ENCODE measurements around the gene PAPPA2.

The PAPPA2 gene

DNA sequence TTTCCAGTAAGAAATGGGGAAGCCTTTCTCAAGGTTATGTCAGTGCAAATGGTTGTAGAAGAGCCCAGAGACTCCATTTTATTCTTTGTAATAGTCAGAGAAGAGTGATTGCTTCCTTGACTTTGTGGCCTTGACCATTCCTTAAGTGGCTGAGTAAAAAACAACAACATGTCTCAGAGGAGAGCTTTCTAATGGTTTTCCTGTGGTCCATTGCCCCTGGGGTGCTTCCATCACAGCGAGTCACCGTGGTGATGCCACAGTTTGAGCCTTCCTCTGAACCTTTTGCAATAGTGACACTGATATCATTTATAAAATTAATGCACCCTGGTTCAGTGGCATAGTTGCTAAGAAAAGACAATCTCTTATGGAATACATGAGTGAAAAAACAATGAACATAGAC, 38.6 kb downstream of the PAPPA2 start:
- Histone ChIP-seq H3K4me2 (ENCODE audit: low read depth, low read length, poor library complexity, severe bottlenecking) (no peak overlapping the region), H3K9me3 (ENCODE audit: insufficient read depth, low read length) (no peaks in the 10 kb centered on the region), H4K20me1 (ENCODE audit: low read depth, low read length) (no peaks in the 10 kb centered on the region), H3K9ac (ENCODE audit: low read length) (no peak overlapping the region), H3K36me3 (ENCODE audit: low read length) (no peaks in the 10 kb centered on the region), H3K27me3 (ENCODE audit: low read length) (no peaks in the 10 kb centered on the region), H3K4me3 (ENCODE audit: insufficient read depth, low read length, poor library complexity, severe bottlenecking) (no peak overlapping the region), H3K27ac (ENCODE audit: low read depth, low read length) (no peak overlapping the region), H3F3A (ENCODE audit: insufficient read depth) (no peaks in the 10 kb centered on the region), H3K79me2 (ENCODE audit: insufficient read depth, low read length) (no peaks in the 10 kb centered on the region), H2AFZ (ENCODE audit: low read depth, low read length, severe bottlenecking) (no peak overlapping the region), H3K9me2 (replicated peaks; ENCODE audit: insufficient read depth, low read length) (no peaks in the 10 kb centered on the region)
- no peak for TF ChIP-seq EZH2phosphoT487 (conservative IDR thresholded peaks at IDR 0.05; ENCODE audit: low read length)
- TF ChIP-seq, protein P1, sequence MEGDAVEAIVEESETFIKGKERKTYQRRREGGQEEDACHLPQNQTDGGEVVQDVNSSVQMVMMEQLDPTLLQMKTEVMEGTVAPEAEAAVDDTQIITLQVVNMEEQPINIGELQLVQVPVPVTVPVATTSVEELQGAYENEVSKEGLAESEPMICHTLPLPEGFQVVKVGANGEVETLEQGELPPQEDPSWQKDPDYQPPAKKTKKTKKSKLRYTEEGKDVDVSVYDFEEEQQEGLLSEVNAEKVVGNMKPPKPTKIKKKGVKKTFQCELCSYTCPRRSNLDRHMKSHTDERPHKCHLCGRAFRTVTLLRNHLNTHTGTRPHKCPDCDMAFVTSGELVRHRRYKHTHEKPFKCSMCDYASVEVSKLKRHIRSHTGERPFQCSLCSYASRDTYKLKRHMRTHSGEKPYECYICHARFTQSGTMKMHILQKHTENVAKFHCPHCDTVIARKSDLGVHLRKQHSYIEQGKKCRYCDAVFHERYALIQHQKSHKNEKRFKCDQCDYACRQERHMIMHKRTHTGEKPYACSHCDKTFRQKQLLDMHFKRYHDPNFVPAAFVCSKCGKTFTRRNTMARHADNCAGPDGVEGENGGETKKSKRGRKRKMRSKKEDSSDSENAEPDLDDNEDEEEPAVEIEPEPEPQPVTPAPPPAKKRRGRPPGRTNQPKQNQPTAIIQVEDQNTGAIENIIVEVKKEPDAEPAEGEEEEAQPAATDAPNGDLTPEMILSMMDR (IDR thresholded peaks at IDR 0.05; ENCODE audit: insufficient read depth, low read length, poor library complexity, severe bottlenecking) = no peak

DNA sequence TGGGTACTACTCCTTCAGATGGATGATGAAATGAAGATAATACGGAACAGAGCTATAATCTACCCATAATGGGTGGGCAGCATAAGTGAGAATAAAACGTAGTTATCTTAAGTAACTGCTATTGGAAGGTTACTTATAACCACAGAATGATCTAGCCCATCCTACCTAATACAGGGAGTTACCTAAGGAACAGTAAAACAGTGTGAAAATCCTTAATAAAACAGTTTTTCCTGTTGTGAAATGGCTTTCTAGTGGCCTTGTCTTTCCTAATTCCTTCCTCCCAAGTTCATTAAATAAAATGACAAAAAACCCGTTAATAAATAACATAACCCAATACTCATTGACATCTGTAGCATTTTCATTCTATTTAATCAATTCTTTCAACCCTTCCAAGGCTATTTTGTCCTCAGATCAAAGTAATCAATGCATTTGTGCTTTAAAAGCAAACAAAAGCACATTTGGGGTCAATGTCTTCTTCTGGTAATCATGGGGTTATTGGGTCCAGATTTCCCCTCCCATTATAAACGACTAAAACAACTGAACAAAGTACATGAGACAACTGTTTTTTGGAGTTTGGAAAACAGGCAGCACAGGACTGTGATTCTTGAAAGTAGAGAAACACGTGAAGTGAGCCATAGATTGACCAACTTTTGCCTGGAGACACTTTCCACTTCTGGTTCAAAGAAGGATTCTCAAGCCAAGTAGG, 42.0 kb downstream of the PAPPA2 start:
- TF ChIP-seq, protein P1 (IDR thresholded peaks at IDR 0.05; ENCODE audit: insufficient read depth, low read length, poor library complexity, severe bottlenecking) = no peak
- TF ChIP-seq EZH2phosphoT487 (conservative IDR thresholded peaks at IDR 0.05; ENCODE audit: low read length) = no peak
- Histone ChIP-seq H3K9ac (ENCODE audit: low read length) (no peak overlapping the region), H3K27me3 (ENCODE audit: low read length) (no peaks in the 10 kb centered on the region), H3K4me2 (ENCODE audit: low read depth, low read length, poor library complexity, severe bottlenecking) (no peak overlapping the region), H3K9me2 (replicated peaks; ENCODE audit: insufficient read depth, low read length) (no peaks in the 10 kb centered on the region), H4K20me1 (ENCODE audit: low read depth, low read length) (no peaks in the 10 kb centered on the region), H3K27ac (ENCODE audit: low read depth, low read length) (no peak overlapping the region), H3F3A (ENCODE audit: insufficient read depth) (no peaks in the 10 kb centered on the region), H3K4me3 (ENCODE audit: insufficient read depth, low read length, poor library complexity, severe bottlenecking) (no peak overlapping the region), H3K9me3 (ENCODE audit: insufficient read depth, low read length) (no peaks in the 10 kb centered on the region), H3K79me2 (ENCODE audit: insufficient read depth, low read length) (no peaks in the 10 kb centered on the region), H3K36me3 (ENCODE audit: low read length) (no peaks in the 10 kb centered on the region), H2AFZ (ENCODE audit: low read depth, low read length, severe bottlenecking) (no peak overlapping the region)

GRCh38 chr1:176512966-176513365, 50.0 kb downstream of the PAPPA2 start:
- TF ChIP-seq EZH2phosphoT487 (conservative IDR thresholded peaks at IDR 0.05; ENCODE audit: low read length) = no peak
- TF ChIP-seq, protein P1 (IDR thresholded peaks at IDR 0.05; ENCODE audit: insufficient read depth, low read length, poor library complexity, severe bottlenecking) = no peak
- Histone ChIP-seq H3K4me2 (ENCODE audit: low read depth, low read length, poor library complexity, severe bottlenecking) (no peak overlapping the region), H3K79me2 (ENCODE audit: insufficient read depth, low read length) (no peaks in the 10 kb centered on the region), H3K9me2 (replicated peaks; ENCODE audit: insufficient read depth, low read length) (no peaks in the 10 kb centered on the region), H3F3A (ENCODE audit: insufficient read depth) (no peaks in the 10 kb centered on the region), H3K9ac (ENCODE audit: low read length) (no peak overlapping the region), H3K27me3 (ENCODE audit: low read length) (no peaks in the 10 kb centered on the region), H3K27ac (ENCODE audit: low read depth, low read length) (no peak overlapping the region), H2AFZ (ENCODE audit: low read depth, low read length, severe bottlenecking) (no peak overlapping the region), H3K9me3 (ENCODE audit: insufficient read depth, low read length) (no peaks in the 10 kb centered on the region), H3K36me3 (ENCODE audit: low read length) (no peaks in the 10 kb centered on the region), H3K4me3 (ENCODE audit: insufficient read depth, low read length, poor library complexity, severe bottlenecking) (no peak overlapping the region), H4K20me1 (ENCODE audit: low read depth, low read length) (no peaks in the 10 kb centered on the region)
